Heart left ventricle (tissue), 16 donors: ENCODE measurements around the gene IGF2. TPM values are rescaled to one million over a fixed set of nuclear protein-coding genes. Genes with fewer than 3 reads are reported as not detected.
A peak's percentile ranks its signal among the peaks of the same experiment; 100 is the strongest.

Source experiments
- ATAC-seq, 4 donors: fragments of 200-7000 bp; cut with Tn5 transposase; one replicate each; pipeline ENCODE4 v1.9.1; 2020 to 2022; ENCODE audit warnings: moderate library complexity in 4 of 4, mild to moderate bottlenecking in 3 of 4, moderate number of reproducible peaks in 1 of 4
- DNase-seq, 5 donors: peaks; one replicate each; pipeline ENCODE4 v3.0.0-alpha.2; 2020
- H3K27ac ChIP-seq, 12 donors: fragments of 200-600 bp; sonication (generic) in 4 of 12; one replicate each; pipeline versions ENCODE4 v1.5.0 to v1.8.0; 2016 to 2022; ENCODE audit warnings: mild to moderate bottlenecking in 2 of 12
- H3K27me3 ChIP-seq, 9 donors: fragments of 200-600 bp; sonication (generic) in 2 of 9; one replicate each; pipeline versions ENCODE4 v1.5.1 to v1.8.0; 2016 to 2022; ENCODE audit warnings: mild to moderate bottlenecking in 3 of 9
- H3K36me3 ChIP-seq, 9 donors: fragments of 200-600 bp; sonication (generic) in 2 of 9; one replicate each; pipeline versions ENCODE4 v1.5.0 to v1.8.0; 2018 to 2022; ENCODE audit warnings: mild to moderate bottlenecking in 2 of 9
- H3K4me1 ChIP-seq, 12 donors: fragments of 200-600 bp; sonication (generic) in 4 of 12; one replicate each; pipeline versions ENCODE4 v1.5.0 to v1.8.0; 2016 to 2022; ENCODE audit warnings: mild to moderate bottlenecking in 3 of 12
- H3K4me3 ChIP-seq, 12 donors: fragments of 200-600 bp; sonication (generic) in 4 of 12; one replicate each; pipeline versions ENCODE4 v1.5.0 to v1.8.0; 2017 to 2022; ENCODE audit warnings: mild to moderate bottlenecking in 9 of 12, moderate library complexity in 4 of 12
- H3K9me3 ChIP-seq, 12 donors: fragments of 200-600 bp; sonication (generic) in 4 of 12; one replicate each; pipeline versions ENCODE4 v1.5.0 to v1.8.0; 2016 to 2022; ENCODE audit warnings: mild to moderate bottlenecking in 1 of 12
- CTCF ChIP-seq, 12 donors: fragments of 200-600 bp; sonication (generic) in 4 of 12; IDR thresholded peaks; one replicate each; pipeline versions ENCODE4 v1.5.0 to v1.8.0; 2018 to 2022; ENCODE audit warnings: antibody characterized with exemption in 12 of 12, mild to moderate bottlenecking in 5 of 12
- POLR2A ChIP-seq, 2 donors: fragments of 450-650 bp; IDR thresholded peaks; one replicate each; pipeline ENCODE4 v1.6.1; 2017; ENCODE audit warnings: antibody characterized with exemption in 2 of 2, mild to moderate bottlenecking in 2 of 2, moderate library complexity in 2 of 2
- WGBS, 4 donors: extraction: QIAGEN DNeasy Blood & Tissue Kit in 2 of 4; methylation state at CpG; one replicate each; pipeline versions ENCODE4 v1.1.5 to v1.1.7; 2013 to 2018; 5-methylcytosine and 5-hydroxymethylcytosine counted together
- intact Hi-C, 10 donors: fragments of 100-400 bp; cut with DNase I; formaldehyde crosslinking; loops; one replicate each; pipeline versions ENCODE4 v1.11.1 to v1.14.2; 2022
- polyA plus RNA-seq, 2 donors: library from polyadenylated mRNA; stranded (reverse); fragments of 200-250 nt; gene quantifications; one replicate each; pipeline ENCODE4 v1.2.3, GENCODE V29; 2013
- total RNA-seq, 9 donors: library from RNA; depleted of rRNA in 2 of 9; stranded (reverse); fragments of >200 nt in 2 of 9; fragmentation: NEBNext Ultra II Directional in 3 of 9; extraction: Animal tissue kit (Norgen Biotek cat#: 25700) in 3 of 9; gene quantifications; one replicate each; pipeline versions ENCODE4 v1.1.0 to v1.2.4, GENCODE V29; 2016 to 2023
- donor health status: ischemic (EF 13 %, LVEDD 7.1; RV severe dilation, severe dysfunction).
- donor health status: healthy with polysubstance abuse.
- donor health status: DM: no; HTN: yes; CAD: no.
- donor health status: DM: no; HTN: no; CAD: no.
- donor health status: ischemic (EF 25% LVEDD 6.9; RV normal size, moderate dysfunction).
- donor health status: ischemic (EF 25% LVEDD 5.7; RV mildly dilated, moderate dysfunction).
- donor health status: healthy.
- donor health status: DM: yes; HTN: yes; CAD: no.
- donor health status: ischemic (EF 35%, LVEDD 5.7; RV mildly dilated, moderate dysfunction).
- donor health status: nonischemic (EF 11% LVEDD 7.7; RV severe dilation, severe dysfunction).
- donor health status: DM: yes; HTN: yes; CAD: no.
- donor health status: PGD.
- donor health status: ischemic (EF 29% LVEDD 5.4; RV normal size, mild dysfunction).
- donor health status: nonischemic (EF 23%, LVEDD 6.1; RV moderate dilation, normal function).

The IGF2 gene
- total and polyA plus RNA-seq, 11 donors, result 48.9 to 175 (median 99.3) TPM

GRCh38 chr11:2101171-2101675, 38.0 kb downstream of the IGF2 start:
- peaks cover 7 to 67% (median 46%) of the 10 kb centered on the region in 12 donors for H3K4me1 ChIP-seq
- ATAC-seq (no peak), DNase-seq (no peak)
- no peaks in the 10 kb centered on the region for H3K9me3 ChIP-seq
- WGBS, 4 donors, result 92 to 96% (median 92%) methylated on average over 9 to 10 of the region's 10 CpGs
- peak overlapping the region in 10 of 12 donors; percentile 56 to 91 (median 83) for H3K27ac ChIP-seq
- TF ChIP-seq POLR2A (IDR thresholded peaks at IDR 0.05) (no peak), CTCF (IDR thresholded peaks at IDR 0.05) (no peak)
- no peaks in the 10 kb centered on the region for H3K36me3 ChIP-seq
- no peak overlapping the region for H3K4me3 ChIP-seq
- H3K27me3 ChIP-seq, result no peaks in the 10 kb centered on the region
- intact Hi-C loops, result loop anchor here in 4 of 10 donors (5.0 kb wide), 1 partner anchor 36 kb away; the partner anchor contains the start of gene IGF2 (in 4 of the 4)

DNA sequence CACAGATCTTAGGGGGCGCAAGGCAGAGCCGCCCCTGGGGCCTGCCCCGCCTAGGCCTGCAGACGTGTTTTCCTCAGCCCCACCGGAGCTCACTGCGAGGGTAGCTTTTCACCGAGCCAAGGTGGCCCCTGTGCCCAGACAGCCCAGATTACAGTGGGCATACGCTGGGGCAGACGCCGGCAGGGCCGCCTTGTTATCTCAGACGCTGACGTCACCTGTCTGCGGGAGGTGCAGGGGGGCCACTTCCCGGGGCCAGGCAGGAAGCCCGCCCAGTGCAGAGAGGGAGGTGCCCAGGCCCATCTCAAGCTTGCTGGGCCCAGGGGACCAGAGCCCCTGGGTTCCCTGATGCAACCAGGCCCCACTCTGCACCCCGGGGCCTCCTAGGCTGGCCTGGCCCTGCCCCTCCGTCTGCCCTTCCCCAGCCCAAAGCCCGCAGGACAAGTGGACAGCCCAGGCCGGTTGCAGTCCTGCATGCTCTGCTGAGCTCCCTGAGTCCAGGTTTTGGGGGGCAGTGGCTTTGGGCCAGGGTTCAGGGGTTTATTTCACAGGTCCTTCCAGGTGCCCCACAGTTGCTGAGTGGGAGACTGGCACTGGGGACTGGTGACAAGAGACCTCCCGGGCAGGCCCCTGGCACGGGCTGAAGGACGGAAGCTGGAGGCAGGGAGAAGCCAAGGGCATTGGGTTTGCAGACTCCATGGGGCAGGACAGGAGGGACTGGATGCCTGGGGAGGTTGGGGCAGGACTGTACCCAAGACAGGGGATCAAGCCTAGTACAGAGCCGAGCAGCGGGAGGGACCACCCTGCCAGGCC, 38.6 kb downstream of the IGF2 start:
- peaks cover 7 to 67% (median 46%) of the 10 kb centered on the region in 12 donors for H3K4me1 ChIP-seq

GRCh38 chr11:2099516-2100349, 39.5 kb downstream of the IGF2 start:
- intact Hi-C loops, result loop anchor here in 7 of 10 donors (5.0 kb wide), 1 partner anchor 38 kb away; the partner anchor contains the start of gene IGF2 (in 7 of the 7)
- DNase-seq (peak in 3 of 5 donors; percentile 54 to 61 (median 60)), ATAC-seq (peak; percentile 5 to 61 (median 30))
- Histone ChIP-seq H3K36me3 (no peaks in the 10 kb centered on the region), H3K4me3 (no peak overlapping the region), H3K4me1 (peaks cover 7 to 67% (median 46%) of the 10 kb centered on the region in 12 donors), H3K27ac (peak overlapping the region; percentile 33 to 91 (median 83)), H3K27me3 (no peaks in the 10 kb centered on the region), H3K9me3 (no peaks in the 10 kb centered on the region)
- no peak for TF ChIP-seq POLR2A (IDR thresholded peaks at IDR 0.05)
- TF ChIP-seq CTCF (IDR thresholded peaks at IDR 0.05), result peak in 1 of 12 donors; percentile 6
- WGBS, 4 donors, result 55 to 68% (median 60%) methylated on average over 5 to 20 of the region's 20 CpGs

More for the DNA sequence above, 38.6 kb downstream of the IGF2 start:
- TF ChIP-seq CTCF (IDR thresholded peaks at IDR 0.05) (no peak), POLR2A (IDR thresholded peaks at IDR 0.05) (peak in 1 of 2 donors; percentile 9)
- 46 to 73% (median 60%) methylated on average over 7 to 25 of the region's 25 CpGs for WGBS, 4 donors
- Histone ChIP-seq H3K4me3 (no peak overlapping the region), H3K9me3 (no peaks in the 10 kb centered on the region), H3K36me3 (no peaks in the 10 kb centered on the region), H3K27me3 (no peaks in the 10 kb centered on the region), H3K27ac (peak overlapping the region; percentile 33 to 91 (median 83))
- ATAC-seq (peak; percentile 64 to 81 (median 74)), DNase-seq (peak; percentile 68 to 83 (median 78))
- intact Hi-C loops, result loop anchor here in 4 of 10 donors (5.0 kb wide), 1 partner anchor 37 kb away; the partner anchor contains the start of gene IGF2 (in 4 of the 4)
